Lower leg skin (tissue), 4 donors: ENCODE data around the gene CBX3. TPM values are rescaled to one million over a fixed set of nuclear protein-coding genes. Genes with fewer than 3 reads are reported as not detected.

Source experiments
- DNase-seq, 2 donors: peaks; one replicate each; pipeline ENCODE4 v3.0.0-alpha.2; 2019; ENCODE audit warnings: low spot score in 2 of 2
- H3K4me3 ChIP-seq: fragments of 200-600 bp; sonication (generic); 2 replicates; pipeline ENCODE4 v1.5.1; 2017; ENCODE audit warnings: mild to moderate bottlenecking, low read depth; ENCODE audit not compliant: poor library complexity, severe bottlenecking
- CTCF ChIP-seq, 3 donors: fragments of 450-650 bp; IDR thresholded peaks; one replicate each; pipeline ENCODE4 v1.5.1; 2016; ENCODE audit warnings: antibody characterized with exemption in 3 of 3, mild to moderate bottlenecking in 3 of 3, moderate library complexity in 2 of 3
- POLR2A ChIP-seq, 2 donors: fragments of 450-650 bp; IDR thresholded peaks; one replicate each; pipeline ENCODE4 v1.6.1; 2016 to 2017; ENCODE audit warnings: antibody characterized with exemption in 2 of 2, mild to moderate bottlenecking in 1 of 2, moderate library complexity in 1 of 2
- WGBS, 2 donors: methylation state at CpG; one replicate each; pipeline ENCODE4 v1.1.5; 2018; 5-methylcytosine and 5-hydroxymethylcytosine counted together
- intact Hi-C: fragments of 100-400 bp; cut with DNase I; formaldehyde crosslinking; loops from one replicate; pipeline ENCODE4 v1.15.0; 2023; ENCODE audit warnings: low total_unique reads
- total RNA-seq, 4 donors: library from RNA; depleted of rRNA; stranded (reverse); fragments of >200 nt; gene quantifications; one replicate each; pipeline ENCODE4 v1.1.0, GENCODE V29; 2016

The CBX3 gene
- total RNA-seq, 4 donors from 2014 or later = 43.1 to 60.5 (median 51.9) TPM

- DNase-seq = no peak
- no peak overlapping the region for H3K4me3 ChIP-seq
- TF ChIP-seq CTCF (IDR thresholded peaks at IDR 0.05) = no peak
- no peak for TF ChIP-seq POLR2A (IDR thresholded peaks at IDR 0.05)
- intact Hi-C loops = no loop called here
- 77 to 83% methylated on average over 5 of the region's 5 CpGs for WGBS, 2 donors
Measured at GRCh38 chr7:26195182-26195581, 6.4 kb upstream of the CBX3 start.

- DNase-seq = no peak
- H3K4me3 ChIP-seq = no peak overlapping the region
- intact Hi-C loops = loop anchor here (2.0 kb wide), 1 partner anchor 99 kb away; no protein-coding TSS in a partner anchor
- WGBS, 2 donors = 53 to 54% methylated on average over 10 of the region's 10 CpGs
- no peak for TF ChIP-seq POLR2A (IDR thresholded peaks at IDR 0.05)
- no peak for TF ChIP-seq CTCF (IDR thresholded peaks at IDR 0.05)
Measured at GRCh38 chr7:26195867-26196657, 5.5 kb upstream of the CBX3 start.

- TF ChIP-seq POLR2A (IDR thresholded peaks at IDR 0.05) (no peak), CTCF (IDR thresholded peaks at IDR 0.05) (no peak)
- no peak overlapping the region for H3K4me3 ChIP-seq
- 10 to 12% methylated on average over 5 of the region's 5 CpGs for WGBS, 2 donors
- intact Hi-C loops = loop anchor here (2.0 kb wide), 1 partner anchor 101 kb away; no protein-coding TSS in a partner anchor
- DNase-seq = no peak
Measured at GRCh38 chr7:26197153-26198115, 4.1 kb upstream of the CBX3 start.

- intact Hi-C loops = no loop called here
- H3K4me3 ChIP-seq = peak overlapping the region; percentile 95
- TF ChIP-seq POLR2A (IDR thresholded peaks at IDR 0.05) = no peak
- TF ChIP-seq CTCF (IDR thresholded peaks at IDR 0.05) = peak in 1 of 3 donors; percentile 67
- no peak for DNase-seq
- 0% methylated on average over 6 of the region's 6 CpGs for WGBS, 2 donors
Measured at GRCh38 chr7:26198133-26198780, 3.3 kb upstream of the CBX3 start.

GRCh38 chr7:26198781-26199169 is 2.8 kb upstream of the CBX3 start:
- TF ChIP-seq POLR2A (IDR thresholded peaks at IDR 0.05) (no peak), CTCF (IDR thresholded peaks at IDR 0.05) (no peak)
- intact Hi-C loops = no loop called here

More at GRCh38 chr7:26198781-26199169, 2.8 kb upstream of the CBX3 start:
- no peak for DNase-seq
- WGBS, 2 donors = 0% methylated on average over 7 of the region's 7 CpGs
- peak overlapping the region; percentile 95 for H3K4me3 ChIP-seq
